HG03095 (cell line): ENCODE data around the gene RNF150.

Source experiments
- ATAC-seq: cut with Tn5 transposase; IDR thresholded peaks from one replicate; pipeline ENCODE4 v1.9.1; 2021; ENCODE audit warnings: moderate library complexity; ENCODE audit not compliant: unreplicated experiment

RNF150 gene

GRCh38 chr4:140989944-140990343 lies 143.3 kb downstream of the RNF150 start:
- ATAC-seq: no peak

- no peak for ATAC-seq
Measured at GRCh38 chr4:140986045-140986444, 147.2 kb downstream of the RNF150 start.

DNA sequence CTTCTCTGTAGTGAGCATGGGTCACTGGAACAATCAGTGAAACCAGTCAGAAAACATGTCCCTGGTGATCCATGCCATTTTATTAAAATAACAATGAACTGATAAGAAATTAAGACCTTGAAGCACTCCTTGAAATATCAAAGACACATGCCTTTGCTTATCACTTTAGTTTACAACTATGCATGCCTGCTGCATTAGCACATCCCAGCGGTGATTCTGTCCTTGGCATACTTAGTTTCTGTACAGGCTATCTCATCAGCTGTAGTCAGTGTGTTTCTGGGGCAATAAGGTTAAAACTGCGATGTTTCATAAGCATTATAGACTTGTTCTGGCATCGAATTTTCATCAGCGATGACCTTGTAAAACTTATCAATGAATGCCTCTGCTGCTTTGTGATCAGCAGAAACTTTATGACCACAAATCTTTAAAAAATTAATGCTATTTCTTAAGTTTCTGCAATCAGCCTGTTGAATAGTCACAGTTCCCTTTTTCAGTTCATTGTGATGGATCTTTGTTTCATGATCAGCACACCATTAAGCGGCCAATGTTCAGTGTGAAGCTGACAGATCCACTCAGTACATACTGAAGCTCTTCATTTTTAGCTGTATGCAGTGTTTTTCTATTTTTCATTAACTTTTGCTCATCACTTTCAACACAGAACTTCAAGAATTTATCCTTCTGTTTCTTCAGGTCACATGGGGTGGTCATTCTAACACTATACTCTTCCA lies 150.5 kb downstream of the RNF150 start:
- no peak for ATAC-seq

DNA sequence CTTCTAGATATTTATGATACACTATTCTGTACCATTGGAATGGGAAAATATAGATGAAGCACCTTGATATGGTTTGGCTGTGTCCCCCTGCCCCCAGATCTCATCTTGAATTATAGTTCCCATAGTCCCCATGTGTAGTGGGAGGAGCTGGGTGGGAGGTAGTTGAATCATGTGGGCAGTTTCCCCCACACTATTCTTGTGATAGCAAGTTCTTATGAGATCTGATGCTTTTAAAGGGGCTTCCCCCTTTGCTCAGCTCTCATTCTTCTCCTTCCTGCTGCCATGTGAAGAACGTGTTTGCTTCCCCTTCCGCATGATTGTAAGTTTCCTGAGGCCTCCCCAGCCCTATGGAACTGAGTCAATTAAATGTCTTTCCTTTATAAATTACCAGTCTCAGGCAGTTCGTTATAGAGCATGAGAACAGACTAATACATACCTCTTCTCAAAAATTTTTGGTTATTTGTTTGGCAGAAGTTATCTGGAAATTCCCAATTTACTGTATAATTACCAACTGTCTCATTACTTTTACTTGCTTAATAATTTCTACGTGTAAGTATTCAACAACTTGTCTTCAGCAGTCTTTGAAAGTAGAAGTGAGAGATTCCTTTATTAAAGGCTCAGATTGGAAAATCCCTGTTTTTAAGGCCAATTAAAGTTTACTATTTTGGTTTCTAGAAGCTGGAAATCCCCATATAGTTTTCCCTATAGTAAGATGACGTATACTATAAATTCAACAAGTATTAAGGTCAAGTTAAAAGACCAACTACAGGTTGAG lies 152.7 kb downstream of the RNF150 start:
- no peak for ATAC-seq

- no peak for ATAC-seq
Measured at GRCh38 chr4:140976768-140977167, 156.5 kb downstream of the RNF150 start.

GRCh38 chr4:140971077-140971792 lies 162.0 kb downstream of the RNF150 start:
- no peak for ATAC-seq

- no peak for ATAC-seq
Measured at GRCh38 chr4:140969296-140969695, 164.0 kb downstream of the RNF150 start.

DNA sequence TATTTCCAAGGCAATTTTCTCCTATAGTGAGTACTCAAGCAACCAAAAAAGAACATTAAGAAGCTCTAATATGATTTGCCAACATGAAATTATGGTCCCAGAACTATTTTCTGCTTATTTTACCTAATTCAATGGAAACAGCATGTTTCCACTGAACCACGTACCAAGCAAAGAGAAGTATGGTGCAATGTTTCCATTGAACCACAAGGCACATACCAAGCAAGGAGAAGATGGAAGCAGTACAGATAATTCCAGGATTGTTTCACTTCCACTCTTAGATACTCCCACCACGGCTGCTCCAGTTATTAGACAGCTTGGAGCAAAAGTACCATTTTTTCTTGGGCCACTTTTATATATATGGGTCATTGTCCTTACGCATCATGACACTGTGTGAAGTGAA lies 164.9 kb downstream of the RNF150 start:
- no peak for ATAC-seq

DNA sequence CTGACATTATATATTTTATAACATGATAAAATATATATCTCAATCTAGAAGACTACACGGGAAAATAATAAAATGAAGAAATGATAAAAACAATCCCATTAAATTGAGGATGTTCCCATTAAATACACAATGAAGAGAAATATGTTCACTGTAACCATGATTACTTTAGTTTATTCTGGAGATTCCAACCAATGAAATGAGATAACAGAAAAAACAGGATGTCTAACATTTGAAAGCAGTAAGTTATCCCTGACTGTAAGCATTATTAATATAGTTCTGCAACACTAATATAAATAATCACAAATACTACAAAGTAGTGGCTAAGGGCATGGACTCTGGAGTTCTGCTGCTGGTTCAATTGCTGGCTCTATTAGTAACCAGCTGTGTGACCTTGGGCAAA lies 169.4 kb downstream of the RNF150 start:
- no peak for ATAC-seq

DNA sequence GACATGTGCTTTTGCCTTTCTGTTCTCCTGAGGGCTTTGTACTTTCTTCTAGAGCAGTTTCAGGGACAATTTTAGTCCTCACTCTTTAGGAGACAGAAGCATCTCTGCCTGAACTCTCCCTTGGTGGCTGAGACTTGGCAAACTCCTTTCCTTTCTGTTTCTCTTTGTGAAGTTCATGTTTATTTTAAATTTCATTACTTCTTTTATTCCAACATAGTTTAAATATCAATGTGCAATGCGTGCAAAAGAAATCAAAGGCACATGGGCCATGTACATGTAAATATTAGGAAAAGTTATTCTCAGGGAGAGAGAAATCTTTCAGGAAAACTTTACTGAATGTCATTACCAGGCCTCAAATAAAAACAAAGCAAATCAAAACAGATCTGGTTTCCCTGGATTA lies 177.6 kb downstream of the RNF150 start:
- ATAC-seq: no peak

- ATAC-seq: no peak
Measured at GRCh38 chr4:140952717-140953116, 180.6 kb downstream of the RNF150 start.

DNA sequence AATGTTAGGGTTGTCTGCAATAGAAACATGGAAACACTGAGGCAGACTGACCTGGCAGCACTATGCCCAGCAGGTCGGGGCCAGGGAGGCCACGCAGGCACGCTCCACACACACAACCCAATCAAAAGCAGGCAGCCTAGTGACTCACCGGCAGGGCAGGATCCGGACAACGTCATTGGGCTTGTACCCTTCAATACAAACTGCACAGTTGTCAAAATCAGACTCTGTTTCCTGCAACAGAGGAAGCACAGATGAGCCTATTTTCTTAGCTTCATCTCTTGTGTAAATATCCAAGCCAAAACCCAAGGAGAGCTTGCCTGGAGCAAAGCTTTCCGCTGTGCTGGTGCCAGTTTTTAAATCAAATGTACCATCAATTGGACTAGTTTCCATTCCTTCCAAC lies 185.8 kb downstream of the RNF150 start:
- ATAC-seq: no peak

DNA sequence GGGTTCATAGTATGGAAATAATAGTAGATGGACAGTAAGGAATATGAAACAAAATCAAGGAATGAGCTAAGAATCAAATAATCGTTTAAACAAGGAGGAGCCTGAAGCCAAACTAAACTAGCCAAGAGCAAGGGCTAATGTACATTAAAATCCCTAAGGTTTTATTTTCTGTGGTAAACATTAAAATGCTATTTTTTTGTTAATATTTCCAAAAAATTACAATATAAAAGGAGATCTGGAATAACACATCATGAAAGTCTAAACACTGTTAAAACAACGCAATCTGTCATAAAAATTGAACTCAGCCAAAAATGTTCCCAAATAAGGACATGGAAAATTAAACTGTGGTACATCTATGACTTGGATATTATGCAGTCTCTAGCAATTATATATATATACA lies 188.2 kb downstream of the RNF150 start:
- ATAC-seq: no peak

DNA sequence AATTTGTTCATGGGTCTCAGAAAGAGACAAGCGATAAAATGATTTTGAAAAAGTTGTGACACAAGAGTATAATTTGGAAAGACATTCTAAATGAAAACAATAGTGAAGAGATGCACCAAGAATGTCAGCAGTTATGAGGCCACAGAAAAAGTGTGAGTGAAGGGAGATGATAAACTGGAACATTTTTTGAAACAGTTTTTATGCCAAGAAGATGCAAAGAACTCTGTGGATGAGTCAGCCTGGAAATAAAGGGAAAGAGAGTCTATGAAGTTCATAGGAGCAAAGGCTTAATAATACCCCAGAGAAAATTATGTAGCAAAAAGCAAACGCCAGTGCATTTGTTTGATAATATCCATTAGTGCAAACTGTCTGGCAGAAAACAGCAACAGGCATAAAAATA lies 188.7 kb downstream of the RNF150 start:
- ATAC-seq: no peak

DNA sequence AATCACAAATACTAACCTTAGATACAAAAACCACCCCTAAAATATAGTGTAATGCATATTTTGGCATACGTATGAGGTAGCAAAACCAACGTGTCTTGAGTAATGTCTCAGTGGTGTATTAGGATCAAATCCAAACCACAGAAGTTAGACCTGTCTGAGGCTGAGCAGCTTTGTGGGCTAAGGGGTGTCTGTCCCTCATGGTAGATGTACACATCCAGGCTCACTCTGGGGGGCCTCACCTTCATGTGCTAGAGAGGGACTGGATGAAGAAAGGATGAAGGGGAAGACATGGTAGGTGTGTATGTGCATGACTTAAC lies 189.1 kb downstream of the RNF150 start:
- ATAC-seq: no peak

DNA sequence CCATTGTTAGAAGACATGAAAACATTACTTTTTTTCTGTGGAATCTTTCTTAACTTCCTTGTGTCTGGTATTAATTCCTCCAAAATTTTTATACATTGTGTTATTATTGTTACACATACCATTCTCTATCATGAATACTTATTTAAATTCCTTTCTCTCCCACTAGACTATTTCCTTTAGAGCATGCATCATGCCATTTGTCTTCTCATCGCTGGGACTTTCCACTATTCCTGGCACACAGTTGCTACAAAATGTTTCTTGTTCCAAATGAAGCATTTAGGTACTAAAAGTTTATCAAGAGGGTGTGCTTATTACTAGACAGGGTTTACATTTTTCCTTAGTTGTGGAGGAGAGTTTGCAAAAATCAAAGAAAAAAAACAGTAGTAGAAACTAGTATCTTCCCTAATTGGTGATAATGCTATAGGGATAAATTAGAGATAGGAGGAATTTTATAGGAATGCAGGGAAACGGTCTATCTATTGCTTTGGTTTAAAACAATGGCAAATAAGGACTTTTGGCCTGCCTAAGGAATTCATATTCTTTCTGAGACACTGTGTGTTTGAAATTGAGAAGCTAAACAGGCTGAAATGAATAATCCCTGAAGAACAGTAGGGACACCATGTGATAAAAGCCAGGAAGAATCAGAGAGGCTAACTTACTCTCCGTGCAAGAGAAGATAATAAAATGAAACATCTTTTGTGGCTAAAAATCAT lies 189.6 kb downstream of the RNF150 start:
- ATAC-seq: no peak

DNA sequence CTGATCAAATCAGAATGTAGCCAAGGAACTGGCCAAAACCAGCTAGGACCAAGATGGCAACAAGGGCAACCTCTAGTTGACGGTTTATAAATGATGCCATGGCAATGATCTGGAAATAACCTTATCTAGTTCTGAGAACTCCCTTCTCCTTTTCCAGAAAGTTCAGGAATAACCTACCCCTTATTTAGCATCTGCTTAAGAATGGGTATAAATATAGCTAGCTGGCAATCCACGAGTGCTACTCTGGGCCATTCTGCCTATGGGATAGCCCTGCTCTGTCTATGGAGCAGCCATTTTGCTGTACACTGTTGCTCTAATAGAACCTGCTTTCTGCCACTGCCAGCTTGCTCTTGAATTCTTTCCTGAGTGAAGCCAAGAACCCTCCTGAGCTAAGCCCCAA lies 192.7 kb downstream of the RNF150 start:
- ATAC-seq: no peak

- ATAC-seq: no peak
Measured at GRCh38 chr4:140937866-140938265, 195.4 kb downstream of the RNF150 start.

- ATAC-seq: no peak
Measured at GRCh38 chr4:140935254-140935653, 198.0 kb downstream of the RNF150 start.

GRCh38 chr4:140932501-140933045 lies 200.7 kb downstream of the RNF150 start:
- ATAC-seq: no peak

GRCh38 chr4:140931911-140932310 lies 201.4 kb downstream of the RNF150 start:
- no peak for ATAC-seq
